HEK293 (cell line): Measurements from ENCODE around the gene SLC39A13.

Experiments used
- CTCF ChIA-PET: fragments of 350-600 bp; formaldehyde crosslinking; extraction: SDS; loops from one replicate; lab custom pipeline; 2021; ENCODE audit warnings: antibody characterized with exemption; lab: Yijun Ruan, JAX
- POLR2A ChIA-PET: fragments of 300-600 bp; formaldehyde crosslinking; extraction: SDS; loops from one replicate; lab custom pipeline; 2020; ENCODE audit warnings: antibody characterized with exemption, inconsistent platforms; lab: Yijun Ruan, JAX
- H3K27ac ChIP-seq: fragments of 200-500 bp; sonication (Bioruptor generic); 2 replicates; pipeline ENCODE4 v1.5.1; 2014; ENCODE audit warnings: low read depth, low read length, control low read depth, inconsistent platforms; ENCODE audit errors: extremely low read depth
- H3K36me3 ChIP-seq, 2 experiments: fragments of 200-500 bp in 1 of 2; sonication (Bioruptor generic) in 1 of 2; 1 replicate in 1 of 2; 2 replicates in 1 of 2; pipeline ENCODE4 v1.5.1; 2014 to 2017; ENCODE audit warnings: inconsistent platforms in 2 of 2, low read length in 2 of 2; ENCODE audit not compliant: control insufficient read depth in 2 of 2, insufficient read depth in 1 of 2
- H3K4me1 ChIP-seq: fragments of 200-500 bp; sonication (Bioruptor generic); 2 replicates; pipeline ENCODE4 v1.5.1; 2014; ENCODE audit warnings: mild to moderate bottlenecking, low read length, inconsistent platforms; ENCODE audit not compliant: control insufficient read depth, insufficient read depth
- H3K4me3 ChIP-seq: 2 replicates; pipeline ENCODE4 v1.5.1; 2011; ENCODE audit warnings: low read depth, mild to moderate bottlenecking, control low read depth, low read length, moderate library complexity
- H3K9me3 ChIP-seq: fragments of 200-500 bp; sonication (Bioruptor generic); 2 replicates; pipeline ENCODE4 v1.5.1; 2014; ENCODE audit warnings: low read depth, low read length, inconsistent platforms; ENCODE audit not compliant: control insufficient read depth, insufficient read depth
- CTCF ChIP-seq: fragments of 450-650 bp; formaldehyde crosslinking; IDR thresholded peaks from 2 replicates; pipeline ENCODE4 v1.5.1; 2016; ENCODE audit warnings: missing biosample characterization, missing genetic modification characterization
- GLIS2 ChIP-seq: fragments of 450-650 bp; formaldehyde crosslinking; IDR thresholded peaks from 2 replicates; pipeline ENCODE4 v1.5.1; 2016; ENCODE audit warnings: missing biosample characterization, missing genetic modification characterization
- HOXC10 ChIP-seq: sonication (generic); formaldehyde crosslinking; IDR thresholded peaks from 2 replicates; pipeline ENCODE4 v1.8.1; 2023; ENCODE audit warnings: mild to moderate bottlenecking, missing genetic modification reagents
- KLF7 ChIP-seq: fragments of 450-650 bp; formaldehyde crosslinking; IDR thresholded peaks from 2 replicates; pipeline ENCODE4 v1.5.1; 2016; ENCODE audit warnings: missing biosample characterization, missing genetic modification characterization, borderline replicate concordance
- OSR2 ChIP-seq: fragments of 450-650 bp; formaldehyde crosslinking; IDR thresholded peaks from 2 replicates; pipeline ENCODE4 v1.5.1; 2016; ENCODE audit warnings: missing biosample characterization, missing genetic modification characterization
- PATZ1 ChIP-seq: fragments of 450-650 bp; formaldehyde crosslinking; IDR thresholded peaks from 2 replicates; pipeline ENCODE4 v1.5.1; 2016; ENCODE audit warnings: missing biosample characterization, missing genetic modification characterization
- ZBTB11 ChIP-seq: fragments of 450-650 bp; formaldehyde crosslinking; conservative IDR thresholded peaks from 2 replicates; pipeline ENCODE4 v1.5.1; 2016; ENCODE audit warnings: low read depth, missing biosample characterization, missing genetic modification characterization
- ZFHX2 ChIP-seq: fragments of 450-650 bp; formaldehyde crosslinking; conservative IDR thresholded peaks from 2 replicates; pipeline ENCODE4 v1.5.1; 2016; ENCODE audit warnings: missing biosample characterization, missing genetic modification characterization
- ZNF18 ChIP-seq: fragments of 450-650 bp; formaldehyde crosslinking; IDR thresholded peaks from 2 replicates; pipeline ENCODE4 v1.5.1; 2016; ENCODE audit warnings: missing biosample characterization, missing genetic modification characterization
- ZNF184 ChIP-seq: fragments of 450-650 bp; IDR thresholded peaks from 2 replicates; pipeline ENCODE4 v1.5.1; 2018; ENCODE audit warnings: missing biosample characterization, mild to moderate bottlenecking, missing genetic modification characterization
- ZNF202 ChIP-seq: fragments of 450-650 bp; formaldehyde crosslinking; IDR thresholded peaks from 2 replicates; pipeline ENCODE4 v1.5.1; 2016; ENCODE audit warnings: missing biosample characterization, missing genetic modification characterization, borderline replicate concordance
- ZNF221 ChIP-seq: fragments of 450-650 bp; formaldehyde crosslinking; IDR thresholded peaks from 2 replicates; pipeline ENCODE4 v1.5.1; 2017; ENCODE audit warnings: missing biosample characterization, missing genetic modification characterization, borderline replicate concordance
- ZNF561 ChIP-seq: fragments of 450-650 bp; IDR thresholded peaks from 2 replicates; pipeline ENCODE4 v1.5.1; 2018; ENCODE audit warnings: missing biosample characterization, missing genetic modification characterization, borderline replicate concordance
- ZNF585B ChIP-seq: fragments of 450-650 bp; formaldehyde crosslinking; IDR thresholded peaks from 2 replicates; pipeline ENCODE4 v1.5.1; 2016; ENCODE audit warnings: missing biosample characterization, missing genetic modification characterization
- ZNF639 ChIP-seq: fragments of 450-650 bp; formaldehyde crosslinking; IDR thresholded peaks from 2 replicates; pipeline ENCODE4 v1.5.1; 2016; ENCODE audit warnings: missing biosample characterization, missing genetic modification characterization
- ZNF692 ChIP-seq: fragments of 450-650 bp; formaldehyde crosslinking; IDR thresholded peaks from 2 replicates; pipeline ENCODE4 v1.5.1; 2016; ENCODE audit warnings: missing biosample characterization, missing genetic modification characterization
- ZNF76 ChIP-seq: fragments of 450-650 bp; formaldehyde crosslinking; IDR thresholded peaks from 2 replicates; pipeline ENCODE4; 2016; ENCODE audit warnings: low read depth, missing biosample characterization, missing genetic modification characterization, borderline replicate concordance
- ZNF777 ChIP-seq: fragments of 450-650 bp; formaldehyde crosslinking; IDR thresholded peaks from 2 replicates; pipeline ENCODE4 v1.5.1; 2017; ENCODE audit warnings: missing biosample characterization, missing genetic modification characterization, borderline replicate concordance
- ZNF785 ChIP-seq: fragments of 450-650 bp; formaldehyde crosslinking; IDR thresholded peaks from 2 replicates; pipeline ENCODE4 v1.5.1; 2016; ENCODE audit warnings: missing biosample characterization, missing genetic modification characterization

SLC39A13 gene

GRCh38 chr11:47407746-47408590 lies at the start of gene SLC39A13:
SLC39A13 (plus strand) TSS chr11:47408590; CDS start chr11:47410095, 1,505 bp downstream.
- Histone ChIP-seq H3K4me3 (peak within 1 kb of the TSS; percentile 86), H3K9me3 (no peaks in the 10 kb centered on the region), H3K27ac (peak within 1 kb of the TSS; percentile 82), H3K36me3 (peaks cover 0 to 25% of the 10 kb centered on the region in 2 experiments; a peak in 1 of 3 replicates), H3K4me1 (no peaks in the 10 kb centered on the region)
- CTCF ChIA-PET, result interaction anchor here (0.6 to 4.9 kb wide), 10 partner anchors 9 to 1160 kb away, joined by 3 to 32 read pairs (median 4); partner anchors contain the start of genes ACP2, KBTBD4, MADD and NDUFS3
- POLR2A ChIA-PET, result interaction anchor here (1.2 to 6.0 kb wide), 3 partner anchors 8 to 34 kb away, joined by 3 to 37 read pairs (median 7); partner anchors contain the start of gene PSMC3
- TF ChIP-seq HOXC10 (CRISPR knock-in tag), result 0 out of 2 replicates have a peak, but pooled peaks have one; percentile 41
- peak; percentile 61; the same call in 1 of the 2 replicates for TF ChIP-seq CTCF (tag by site-specific recombination)
- no peak for TF ChIP-seq ZNF777
- TF ChIP-seq ZNF18, result no peak
- no peak for TF ChIP-seq ZNF202 (tag by site-specific recombination)
- peak; percentile 96 for TF ChIP-seq ZNF639 (tag by site-specific recombination)
- TF ChIP-seq ZNF561 (tag by site-specific recombination), result peak; percentile 79
- no peak for TF ChIP-seq ZNF785
- peak; percentile 51; the same call in 1 of the 2 replicates for TF ChIP-seq KLF7
- peak; percentile 64 for TF ChIP-seq OSR2 (tag by site-specific recombination)
- peak; percentile 61 for TF ChIP-seq ZNF692 (tag by site-specific recombination)
- peak; percentile 80 for TF ChIP-seq ZNF184 (tag by site-specific recombination)
- peak; percentile 7; the same call in 1 of the 2 replicates for TF ChIP-seq ZNF221 (tag by site-specific recombination)
- peak; percentile 78; the same call in 1 of the 2 replicates for TF ChIP-seq ZNF76 (tag by site-specific recombination)
- TF ChIP-seq ZBTB11 (tag by site-specific recombination), result peak; percentile 98
- no peak for TF ChIP-seq ZNF585B (tag by site-specific recombination)
- peak; percentile 74 for TF ChIP-seq PATZ1
- TF ChIP-seq ZFHX2, result peak; percentile 31; the same call in 1 of the 2 replicates
- peak; percentile 72 for TF ChIP-seq GLIS2 (tag by site-specific recombination)
